HG03432 (cell line): Measurements from ENCODE around the gene SLC35D1.
"Not testable (repeated sequence)": the region's sequence is repeated elsewhere in the genome, so short reads cannot be mapped to it uniquely, and the experiment has no call there.

Experiments
- ATAC-seq: cut with Tn5 transposase; IDR thresholded peaks from one replicate; pipeline ENCODE4 v1.9.1; 2021; ENCODE audit warnings: mild to moderate bottlenecking, moderate library complexity; ENCODE audit not compliant: unreplicated experiment

SLC35D1 gene

GRCh38 chr1:67053785-67054772 lies at the start of gene SLC35D1:
Gene SLC35D1 (minus strand): TSS chr1:67054148. CDS start chr1:67054013, 135 bp downstream.
- peak; percentile 85 for ATAC-seq

DNA sequence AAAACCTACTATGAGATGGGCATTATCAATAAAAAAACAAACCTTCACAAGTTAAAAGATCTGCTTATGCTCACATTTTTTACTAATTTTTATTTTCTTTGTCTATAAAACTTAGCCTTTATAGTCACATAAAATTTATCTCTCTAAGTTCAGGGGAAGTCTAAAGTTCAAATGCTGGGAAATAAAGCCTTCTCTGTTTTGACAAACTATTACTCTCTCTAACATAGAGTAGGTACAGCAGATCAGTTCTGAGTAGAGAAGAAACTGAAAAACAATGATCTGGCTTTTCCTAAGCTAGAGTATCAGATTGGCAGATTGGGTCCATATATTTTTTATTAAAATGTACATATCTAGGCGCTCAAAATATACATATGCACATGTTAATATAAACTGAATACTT lies 49.6 kb upstream of the SLC35D1 start:
- ATAC-seq, result no peak

DNA sequence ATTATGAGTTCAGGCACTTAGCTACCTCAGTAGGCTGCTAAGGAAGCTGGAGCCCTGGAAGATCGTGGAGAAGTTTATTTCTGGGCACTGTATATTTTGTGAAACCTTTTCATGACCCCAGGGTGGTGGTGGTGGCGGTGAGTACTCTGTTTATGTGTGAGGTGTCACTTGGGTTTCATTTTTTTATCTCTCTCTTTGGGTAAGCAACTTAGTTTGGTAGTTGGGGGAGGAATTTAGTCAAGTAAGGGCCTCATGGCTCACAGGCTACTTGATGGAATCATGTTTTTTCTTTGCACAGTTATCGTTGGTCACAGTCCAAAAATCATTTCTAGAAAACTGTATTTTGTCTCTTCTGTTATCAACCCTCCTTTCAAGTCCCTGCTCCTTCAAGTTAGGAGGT lies 46.9 kb upstream of the SLC35D1 start:
- ATAC-seq, result no peak

DNA sequence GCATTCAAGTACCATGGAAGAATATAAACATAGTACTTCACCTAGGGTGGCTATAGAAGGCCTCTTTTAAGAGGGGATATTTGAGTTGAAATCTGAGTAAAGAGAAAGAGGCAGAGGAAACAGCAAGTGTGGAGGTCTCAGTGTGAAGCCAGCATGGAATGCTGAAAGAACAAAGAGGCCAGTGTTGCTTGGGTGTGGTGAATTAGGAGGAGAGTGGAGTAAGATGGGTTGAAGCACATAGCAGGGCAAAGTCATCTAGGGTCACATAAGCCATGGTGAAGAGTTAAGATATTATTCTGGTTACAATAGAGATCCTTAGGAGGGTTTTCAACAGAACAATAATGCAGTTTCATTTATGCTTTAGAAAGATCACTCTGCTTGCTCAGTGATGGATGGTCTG lies 43.4 kb upstream of the SLC35D1 start:
- ATAC-seq, result no peak

- ATAC-seq, result no peak
These were observed 40.2 kb upstream of the SLC35D1 start for GRCh38 chr1:67094191-67094590.

DNA sequence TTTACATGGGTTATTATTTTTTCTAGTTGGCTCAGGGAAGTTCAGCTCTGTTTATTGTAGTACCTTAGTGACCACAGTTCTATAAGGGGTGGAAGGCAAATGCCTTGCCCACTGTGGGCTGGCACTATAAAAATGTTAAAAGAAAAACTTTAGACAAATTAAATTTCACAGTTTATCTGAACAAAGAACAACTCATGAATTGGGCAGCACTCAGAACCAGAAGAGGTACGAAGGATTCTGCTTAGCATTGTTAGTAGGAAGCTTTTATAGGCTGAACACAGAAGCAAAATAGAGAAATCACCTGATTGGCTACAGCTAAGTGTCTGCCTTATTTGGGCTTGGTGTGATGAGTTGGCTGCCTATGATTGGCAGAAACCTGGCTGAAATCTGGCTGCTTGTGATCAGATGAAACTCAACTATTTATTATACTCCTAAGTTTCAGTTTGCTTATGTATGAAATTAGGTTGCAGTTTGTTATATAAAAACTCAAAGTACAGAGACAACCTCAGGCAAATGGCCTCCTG lies 35.8 kb upstream of the SLC35D1 start:
- ATAC-seq, result no peak

DNA sequence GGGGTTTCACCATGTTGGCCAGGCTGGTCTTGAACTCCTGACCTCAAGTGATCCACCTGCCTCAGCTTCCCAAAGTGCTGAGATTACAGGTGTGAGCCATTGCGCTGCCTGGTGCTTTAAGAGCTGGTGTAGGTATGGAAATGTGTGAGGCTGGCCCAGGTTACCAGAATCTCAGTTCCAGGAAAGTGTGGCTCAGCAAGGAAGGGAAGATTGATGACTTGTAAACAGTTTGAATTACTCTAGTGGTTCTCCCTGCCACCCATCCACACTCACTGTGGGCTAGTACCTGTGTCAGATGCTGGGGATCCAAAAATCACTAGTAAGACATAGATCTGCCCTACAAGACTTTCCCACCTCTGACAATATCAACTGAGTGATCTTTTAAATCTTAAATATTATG lies 34.5 kb upstream of the SLC35D1 start:
- ATAC-seq, result no peak

GRCh38 chr1:67085326-67085725 lies 31.4 kb upstream of the SLC35D1 start:
- no peak for ATAC-seq

- no peak for ATAC-seq
These were observed 30.9 kb upstream of the SLC35D1 start for GRCh38 chr1:67084765-67085318.

GRCh38 chr1:67078291-67078690 lies 24.3 kb upstream of the SLC35D1 start:
- no peak for ATAC-seq

- no peak for ATAC-seq
These were observed 23.6 kb upstream of the SLC35D1 start for GRCh38 chr1:67077593-67077992.

- no peak for ATAC-seq
These were observed 18.8 kb upstream of the SLC35D1 start for GRCh38 chr1:67072749-67073148.

DNA sequence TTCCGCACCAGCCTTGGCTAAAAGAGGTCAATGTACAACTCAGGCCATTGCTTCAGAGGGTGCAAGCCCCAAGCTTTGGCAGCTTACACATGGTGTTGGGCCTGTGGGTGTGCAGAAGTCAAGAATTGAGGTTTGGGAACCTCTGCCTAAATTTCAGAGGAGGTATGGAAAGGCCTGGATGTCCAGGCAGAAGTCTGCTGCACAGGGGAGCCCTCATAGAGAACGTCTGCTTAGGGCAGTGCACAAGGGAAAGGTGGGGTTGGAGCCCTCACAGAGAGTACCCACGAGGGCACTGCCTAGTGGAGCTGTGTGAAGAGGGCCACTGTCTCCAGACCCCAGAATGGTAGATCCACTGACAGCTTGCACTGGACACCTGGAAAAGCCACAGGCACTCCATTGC lies 13.7 kb upstream of the SLC35D1 start:
- not testable (repeated sequence) for ATAC-seq

DNA sequence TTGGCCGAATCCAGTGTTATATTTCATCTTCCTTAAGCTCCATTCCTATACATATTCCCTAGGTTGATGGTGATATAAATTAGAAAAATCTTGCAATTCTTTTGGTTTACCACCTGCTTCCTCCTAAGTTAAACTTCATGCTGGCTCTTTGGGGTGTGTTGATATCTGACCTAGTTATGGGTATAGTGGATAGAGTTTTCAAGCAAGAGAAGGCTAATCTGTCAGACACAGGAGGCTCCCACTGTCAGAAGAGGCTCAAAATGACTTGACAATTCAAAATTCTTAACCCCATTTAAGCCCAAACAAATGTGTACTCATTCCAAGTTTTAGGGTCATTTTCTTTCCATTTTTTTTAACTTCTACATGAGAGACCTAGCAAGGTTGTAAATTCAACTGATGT lies 8.5 kb upstream of the SLC35D1 start:
- ATAC-seq, result no peak

- ATAC-seq, result no peak
These were observed 7.3 kb upstream of the SLC35D1 start for GRCh38 chr1:67061266-67061665.

- ATAC-seq, result no peak
These were observed 6.9 kb upstream of the SLC35D1 start for GRCh38 chr1:67060811-67061218.

- no peak for ATAC-seq
These were observed 5.4 kb upstream of the SLC35D1 start for GRCh38 chr1:67059346-67059745.

GRCh38 chr1:67058761-67059160 lies 4.8 kb upstream of the SLC35D1 start:
- ATAC-seq, result no peak

- ATAC-seq, result no peak
These were observed 4.3 kb upstream of the SLC35D1 start for GRCh38 chr1:67058242-67058641.

DNA sequence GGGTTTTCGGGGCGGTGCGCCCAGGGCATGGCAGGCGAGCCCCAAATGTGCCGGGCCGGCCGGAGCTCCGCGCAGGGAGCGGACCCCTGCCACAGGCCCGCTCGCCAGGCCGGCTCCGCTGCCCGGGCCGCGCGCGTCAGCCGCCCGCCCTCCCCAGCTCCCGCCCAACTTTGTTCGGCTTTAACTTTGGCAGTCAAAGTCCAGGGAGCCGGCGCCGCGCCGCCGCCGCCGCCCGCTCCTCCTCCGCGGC lies 488 bp downstream of the SLC35D1 start:
- ATAC-seq, result peak; percentile 45

DNA sequence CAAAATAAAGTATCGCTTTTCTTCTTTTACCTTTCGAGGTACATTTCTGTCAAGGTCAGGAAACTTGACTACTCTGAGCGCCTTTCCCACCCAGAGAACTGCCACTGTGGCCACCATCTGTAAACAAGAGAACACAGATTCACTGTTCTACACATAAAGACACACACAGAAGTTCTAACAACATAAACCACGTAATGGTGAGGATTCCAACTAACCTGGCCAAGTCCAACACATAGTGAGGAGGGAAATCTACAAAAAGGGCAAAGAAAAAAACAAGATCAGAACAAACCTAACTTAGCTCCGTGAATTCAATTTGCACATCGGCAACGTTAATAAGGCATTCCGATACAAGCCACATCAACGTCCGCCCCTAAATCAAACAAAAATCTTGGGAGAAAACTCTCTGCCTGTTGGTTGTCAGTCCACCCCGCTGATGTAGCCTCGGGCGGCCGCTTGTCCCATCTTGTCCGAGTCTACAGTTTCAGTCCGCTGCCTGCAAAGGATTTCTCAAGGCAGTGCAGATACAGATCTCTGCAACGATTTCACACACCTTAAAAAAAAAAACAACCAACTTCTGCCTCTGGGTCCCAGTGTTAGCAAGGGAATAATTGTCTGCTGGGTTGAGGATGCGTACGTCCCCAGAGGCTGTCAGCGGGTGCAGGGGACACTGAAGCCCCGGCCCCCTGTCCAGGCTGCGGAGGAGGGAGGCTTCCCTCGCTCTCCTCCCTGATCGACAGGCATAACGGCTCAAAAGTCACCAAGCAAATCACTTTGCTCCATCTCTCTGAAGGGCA lies 1.0 kb downstream of the SLC35D1 start:
- ATAC-seq, result peak; percentile 15

DNA sequence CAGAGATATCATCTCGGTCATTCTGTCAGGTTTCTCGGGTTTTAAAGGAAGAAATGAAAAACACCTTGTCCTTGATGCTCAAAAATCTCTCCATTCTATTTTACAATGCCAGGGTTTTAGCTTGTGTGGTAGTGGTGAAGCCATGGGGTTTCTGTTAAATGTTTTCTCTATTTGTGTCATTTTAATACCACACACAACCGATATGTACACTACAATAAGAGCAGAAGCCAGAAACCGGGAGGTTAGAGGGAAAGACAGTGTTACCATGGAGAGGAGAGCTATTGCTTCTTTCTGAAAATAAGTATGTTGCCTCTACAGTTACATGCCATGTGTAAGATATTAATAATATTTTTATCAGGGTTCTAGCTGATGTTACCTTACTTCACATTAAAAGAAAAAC lies 2.8 kb downstream of the SLC35D1 start:
- ATAC-seq, result no peak
